Epithelial cell of esophagus (primary cell): Measurements from ENCODE around the gene YAP1.
A peak's percentile ranks its signal among the peaks of the same experiment; 100 is the strongest.

Experiments
- DNase-seq: peaks from one replicate; pipeline ENCODE4 v3.0.0; 2010; ENCODE audit warnings: low read depth
- H3K4me3 ChIP-seq: 2 replicates; pipeline ENCODE4 v1.5.1; 2011; ENCODE audit warnings: mild to moderate bottlenecking, low read length, control low read depth
- TF ChIP-seq, protein P1 (sequence below): IDR thresholded peaks from 2 replicates; pipeline ENCODE4 v1.5.1; 2011; ENCODE audit warnings: low read depth, mild to moderate bottlenecking, low read length, control low read depth, inconsistent platforms; ENCODE audit not compliant: insufficient read depth; ENCODE audit errors: missing control alignments

Gene YAP1

GRCh38 chr11:102154806-102155205 lies 44.6 kb downstream of the YAP1 start:
- H3K4me3 ChIP-seq: no peak overlapping the region
- DNase-seq: no peak
- TF ChIP-seq, protein P1, sequence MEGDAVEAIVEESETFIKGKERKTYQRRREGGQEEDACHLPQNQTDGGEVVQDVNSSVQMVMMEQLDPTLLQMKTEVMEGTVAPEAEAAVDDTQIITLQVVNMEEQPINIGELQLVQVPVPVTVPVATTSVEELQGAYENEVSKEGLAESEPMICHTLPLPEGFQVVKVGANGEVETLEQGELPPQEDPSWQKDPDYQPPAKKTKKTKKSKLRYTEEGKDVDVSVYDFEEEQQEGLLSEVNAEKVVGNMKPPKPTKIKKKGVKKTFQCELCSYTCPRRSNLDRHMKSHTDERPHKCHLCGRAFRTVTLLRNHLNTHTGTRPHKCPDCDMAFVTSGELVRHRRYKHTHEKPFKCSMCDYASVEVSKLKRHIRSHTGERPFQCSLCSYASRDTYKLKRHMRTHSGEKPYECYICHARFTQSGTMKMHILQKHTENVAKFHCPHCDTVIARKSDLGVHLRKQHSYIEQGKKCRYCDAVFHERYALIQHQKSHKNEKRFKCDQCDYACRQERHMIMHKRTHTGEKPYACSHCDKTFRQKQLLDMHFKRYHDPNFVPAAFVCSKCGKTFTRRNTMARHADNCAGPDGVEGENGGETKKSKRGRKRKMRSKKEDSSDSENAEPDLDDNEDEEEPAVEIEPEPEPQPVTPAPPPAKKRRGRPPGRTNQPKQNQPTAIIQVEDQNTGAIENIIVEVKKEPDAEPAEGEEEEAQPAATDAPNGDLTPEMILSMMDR: no peak

GRCh38 chr11:102155676-102156075 lies 45.4 kb downstream of the YAP1 start:
- TF ChIP-seq, protein P1: no peak
- H3K4me3 ChIP-seq: no peak overlapping the region
- peak; percentile 60 for DNase-seq

DNA sequence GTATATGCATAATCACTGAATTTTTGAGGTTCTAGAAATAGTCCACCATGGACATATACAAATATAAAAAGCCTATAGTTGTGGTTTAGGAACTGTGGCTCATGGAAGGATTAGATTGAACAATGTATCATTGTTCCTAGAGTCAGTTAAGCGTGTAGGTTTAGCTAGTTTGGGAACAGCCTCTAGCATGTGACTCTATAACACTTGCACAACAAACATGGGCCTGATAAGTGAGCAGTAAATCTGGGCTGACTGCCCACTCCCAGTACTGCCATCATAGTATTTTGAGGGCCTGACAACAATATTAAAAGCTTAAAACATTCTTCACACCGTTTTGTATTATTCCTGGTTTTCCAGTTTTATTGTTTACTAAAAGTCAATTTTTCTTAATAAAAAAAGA lies 47.0 kb downstream of the YAP1 start:
- DNase-seq: peak; percentile 82

DNA sequence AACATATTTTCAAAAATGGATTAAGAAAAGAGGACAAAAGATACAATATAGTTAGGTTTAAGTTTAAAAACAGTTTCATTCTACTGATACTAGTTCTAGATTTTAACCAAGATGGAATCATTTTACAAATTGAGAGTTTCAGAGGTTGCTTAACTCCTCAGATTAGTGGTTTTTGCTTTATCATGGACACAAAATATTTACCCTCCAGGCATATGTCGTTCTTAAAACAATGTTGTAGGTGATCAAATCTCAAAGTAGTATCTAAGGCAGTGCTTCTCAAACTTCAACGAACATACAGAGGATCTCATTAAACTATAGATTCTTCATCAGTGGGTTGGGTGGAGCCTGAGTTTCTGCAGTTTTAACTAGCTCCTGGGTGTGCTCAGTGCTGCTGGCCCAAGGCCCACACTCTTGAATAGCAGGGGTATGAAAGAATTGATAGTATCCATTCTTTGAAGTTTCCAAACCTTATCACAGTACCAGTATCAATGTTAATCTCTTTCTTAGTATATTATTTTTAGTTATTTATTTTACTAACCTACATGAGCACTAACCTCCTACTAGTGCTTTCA lies 48.0 kb downstream of the YAP1 start:
- TF ChIP-seq, protein P1: no peak
- DNase-seq: peak; percentile 50

More for the DNA sequence above, 47.0 kb downstream of the YAP1 start:
- no peak overlapping the region for H3K4me3 ChIP-seq
- TF ChIP-seq, protein P1: no peak

DNA sequence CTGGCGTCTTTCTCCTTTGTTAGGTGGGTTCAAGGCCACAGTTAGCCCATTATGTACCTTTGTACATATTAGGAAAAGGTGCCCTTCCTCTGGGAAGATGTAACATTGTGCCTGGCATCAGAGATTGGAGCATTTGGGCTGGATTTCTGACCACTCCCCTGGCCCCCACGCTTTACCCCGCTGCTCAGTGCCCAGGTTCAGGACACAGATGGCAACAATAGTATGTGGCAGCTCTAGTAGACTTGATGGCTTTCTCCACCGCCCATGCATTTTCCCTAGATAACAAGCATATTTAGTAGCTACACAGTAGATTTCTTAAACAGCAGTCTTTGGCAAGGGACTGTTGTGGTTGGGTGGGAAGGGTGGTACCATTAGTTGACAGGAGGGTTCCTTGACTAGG lies 53.1 kb downstream of the YAP1 start:
- no peak overlapping the region for H3K4me3 ChIP-seq
- TF ChIP-seq, protein P1: no peak
- DNase-seq: no peak

More for the DNA sequence above, 48.0 kb downstream of the YAP1 start:
- no peak overlapping the region for H3K4me3 ChIP-seq

DNA sequence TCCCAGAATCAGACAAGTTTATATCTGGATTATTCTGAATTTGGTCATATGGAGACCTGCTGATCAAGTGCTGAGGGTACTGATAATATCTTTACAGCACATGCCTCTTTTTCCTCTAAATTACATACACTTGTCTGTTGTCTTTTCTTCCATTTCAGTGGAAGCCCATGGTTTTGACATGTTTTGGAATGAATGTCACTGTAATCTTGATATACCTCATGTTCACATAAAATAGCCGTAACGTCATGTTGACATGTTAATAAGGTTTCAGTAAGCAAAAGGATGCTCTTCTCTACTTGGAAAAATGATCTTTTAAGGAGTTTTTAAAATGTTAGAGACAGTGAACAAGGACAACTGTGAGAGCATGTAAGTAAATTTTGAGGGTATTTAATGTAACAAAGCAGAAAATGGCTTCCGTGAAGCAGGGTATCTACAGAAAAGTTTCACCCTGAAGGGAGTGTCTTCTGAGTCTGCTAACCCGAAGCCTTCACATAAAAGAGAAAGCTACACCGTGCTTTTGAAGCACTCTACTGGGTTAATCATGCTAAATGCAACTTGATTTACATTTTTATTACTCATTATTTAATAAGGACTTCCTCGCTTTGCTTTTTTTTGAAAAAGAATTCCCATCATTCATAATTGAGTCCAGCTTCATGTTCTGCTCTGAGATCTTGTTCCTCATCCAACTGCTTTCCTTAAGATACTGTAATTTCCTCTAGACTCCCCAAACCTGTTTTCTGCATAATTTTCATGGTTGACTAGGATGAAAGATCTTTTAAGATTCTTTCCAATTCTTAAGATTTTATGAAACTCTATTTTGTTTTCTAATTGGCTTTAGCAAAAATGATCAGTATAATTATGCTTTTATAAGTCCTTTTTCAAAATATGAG lies 56.2 kb downstream of the YAP1 start:
- H3K4me3 ChIP-seq: no peak overlapping the region
- DNase-seq: no peak
- TF ChIP-seq, protein P1: no peak
